Ectodermal cell (in vitro differentiated cells): ENCODE data around the gene SKI.

Experiments
- H3K27ac ChIP-seq: 2 replicates; pipeline ENCODE4 v1.7.0; 2013; ENCODE audit warnings: mild to moderate bottlenecking, low read depth, low read length; ENCODE audit not compliant: insufficient read depth, poor library complexity, severe bottlenecking
- H3K27me3 ChIP-seq: 2 replicates; pipeline ENCODE4 v1.7.0; 2013; ENCODE audit warnings: mild to moderate bottlenecking, low read length; ENCODE audit not compliant: insufficient read depth, control insufficient read depth, poor library complexity, severe bottlenecking
- H3K36me3 ChIP-seq: one replicate; pipeline ENCODE4 v1.7.0; 2013; ENCODE audit warnings: low read length; ENCODE audit not compliant: control insufficient read depth, insufficient read depth
- H3K4me1 ChIP-seq: one replicate; pipeline ENCODE4 v1.7.0; 2013; ENCODE audit warnings: low read length; ENCODE audit not compliant: control insufficient read depth, insufficient read depth
- H3K4me3 ChIP-seq: 2 replicates; pipeline ENCODE4 v1.7.0; 2013; ENCODE audit warnings: low read depth, low read length, control low read depth; ENCODE audit not compliant: insufficient read depth
- H3K9me3 ChIP-seq: 2 replicates; pipeline ENCODE4 v1.7.0; 2013; ENCODE audit warnings: mild to moderate bottlenecking, low read length, moderate library complexity; ENCODE audit not compliant: control insufficient read depth
- WGBS, 2 experiments: methylation state at CpG; one replicate each; pipeline ENCODE4 v1.1.7; 2013; ENCODE audit warnings: missing lambda C conversion rate in 2 of 2; 5-methylcytosine and 5-hydroxymethylcytosine counted together

SKI gene

DNA sequence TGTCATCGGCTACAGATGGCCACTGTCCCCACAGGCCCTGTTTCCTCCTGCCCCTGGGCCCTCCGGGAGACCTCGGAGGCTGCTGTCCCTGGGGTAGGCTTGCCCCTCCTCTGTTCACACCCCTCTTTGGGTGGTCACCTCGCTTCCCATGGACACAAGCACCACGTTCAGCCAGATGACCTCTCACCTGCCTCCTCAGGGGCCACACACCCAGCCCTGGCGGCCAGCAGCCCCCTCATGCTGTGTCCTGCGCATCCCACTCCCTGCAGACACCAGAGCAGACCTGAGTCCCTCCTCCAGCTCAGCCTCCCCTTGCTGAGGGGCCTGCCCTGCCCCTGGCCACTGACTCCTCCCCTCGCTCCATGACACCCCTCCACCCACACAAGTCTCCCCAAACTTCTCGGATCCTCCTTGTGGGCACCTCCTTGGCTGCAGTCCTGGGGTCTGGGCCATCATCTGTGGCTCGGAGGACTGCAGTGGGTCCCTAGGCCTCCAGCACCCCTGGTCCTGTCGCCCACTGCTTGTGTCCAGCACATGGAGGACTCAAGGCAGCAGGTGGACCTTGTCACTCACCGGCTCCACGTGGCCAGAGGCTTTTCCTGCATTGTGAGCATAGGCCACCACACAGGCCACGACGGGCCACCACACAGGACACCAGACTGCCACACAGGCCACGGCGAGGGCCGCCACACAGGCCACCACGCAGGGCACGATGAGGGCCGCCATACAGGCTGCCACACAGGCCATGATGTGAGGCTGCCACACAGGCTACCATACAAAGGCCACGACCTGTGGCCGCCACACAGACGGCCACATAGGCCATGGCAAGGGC is 112.2 kb downstream of the SKI start:
- Histone ChIP-seq H3K36me3 (no peaks in the 10 kb centered on the region), H3K9me3 (no peaks in the 10 kb centered on the region), H3K27ac (no peak overlapping the region), H3K4me3 (no peak overlapping the region), H3K4me1 (peaks cover 5% of the 10 kb centered on the region), H3K27me3 (no peaks in the 10 kb centered on the region)
- 85 to 87% methylated on average over 24 of the region's 24 CpGs for WGBS, 2 experiments

DNA sequence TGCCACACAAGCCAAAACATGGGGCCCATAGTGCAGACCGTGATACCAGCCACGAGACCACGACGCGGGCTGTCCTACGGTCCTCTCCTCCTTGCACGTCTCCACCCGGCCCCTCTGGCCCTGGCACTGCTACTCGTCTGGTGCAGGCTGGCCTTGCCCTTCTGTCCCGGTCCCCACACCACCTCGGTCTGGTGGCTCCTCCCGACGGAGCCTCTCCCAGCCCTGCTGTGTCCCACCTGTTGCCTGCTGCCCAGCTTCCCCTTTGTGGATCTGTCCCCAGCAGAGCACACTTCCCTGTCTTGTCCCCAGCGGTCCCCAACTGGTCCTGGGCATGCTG is 112.8 kb downstream of the SKI start:
- WGBS, 2 experiments = 95 to 96% methylated on average over 14 of the region's 14 CpGs
- Histone ChIP-seq H3K9me3 (no peaks in the 10 kb centered on the region), H3K36me3 (no peaks in the 10 kb centered on the region), H3K4me3 (no peak overlapping the region), H3K27me3 (no peaks in the 10 kb centered on the region), H3K27ac (no peak overlapping the region), H3K4me1 (peaks cover 5% of the 10 kb centered on the region)

DNA sequence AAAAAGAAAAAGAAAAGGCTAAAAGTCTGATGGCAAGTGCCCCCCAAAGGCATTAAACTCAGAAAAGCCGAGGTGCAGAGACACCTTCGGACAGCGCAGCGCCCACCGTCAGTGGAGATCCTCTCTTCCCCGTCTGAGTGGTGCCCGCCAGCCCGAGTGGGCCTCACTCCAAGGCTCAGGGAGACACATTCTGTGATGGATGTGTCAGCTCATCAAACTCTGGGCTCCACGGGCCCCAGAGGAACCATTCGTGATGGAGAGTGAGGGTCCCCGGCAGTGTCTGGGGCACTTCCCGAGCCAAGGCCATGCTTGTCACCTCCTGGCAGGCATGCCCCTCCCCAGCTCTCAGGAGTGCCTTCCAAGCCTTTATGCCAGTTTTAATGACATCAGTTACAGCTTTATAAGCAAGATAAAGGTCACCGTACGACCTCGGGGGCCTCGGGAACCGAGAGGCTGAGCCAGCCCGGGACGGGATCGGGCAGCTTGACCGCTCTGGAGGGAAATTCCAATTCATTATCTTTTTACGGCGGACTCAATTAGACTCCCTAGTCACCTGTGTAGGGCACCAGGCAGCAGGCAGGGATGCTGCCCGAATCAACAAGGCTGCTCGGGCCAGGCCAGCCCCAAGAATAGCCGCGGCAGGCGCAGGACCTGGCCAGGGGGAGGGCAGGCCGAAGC is 113.7 kb downstream of the SKI start:
- H3K9me3 ChIP-seq = no peaks in the 10 kb centered on the region
- no peak overlapping the region for H3K4me3 ChIP-seq
- H3K27ac ChIP-seq = no peak overlapping the region
- no peaks in the 10 kb centered on the region for H3K36me3 ChIP-seq
- peaks cover 5% of the 10 kb centered on the region for H3K4me1 ChIP-seq
- H3K27me3 ChIP-seq = no peaks in the 10 kb centered on the region
- WGBS, 2 experiments = 94 to 95% methylated on average over 29 of the region's 29 CpGs

DNA sequence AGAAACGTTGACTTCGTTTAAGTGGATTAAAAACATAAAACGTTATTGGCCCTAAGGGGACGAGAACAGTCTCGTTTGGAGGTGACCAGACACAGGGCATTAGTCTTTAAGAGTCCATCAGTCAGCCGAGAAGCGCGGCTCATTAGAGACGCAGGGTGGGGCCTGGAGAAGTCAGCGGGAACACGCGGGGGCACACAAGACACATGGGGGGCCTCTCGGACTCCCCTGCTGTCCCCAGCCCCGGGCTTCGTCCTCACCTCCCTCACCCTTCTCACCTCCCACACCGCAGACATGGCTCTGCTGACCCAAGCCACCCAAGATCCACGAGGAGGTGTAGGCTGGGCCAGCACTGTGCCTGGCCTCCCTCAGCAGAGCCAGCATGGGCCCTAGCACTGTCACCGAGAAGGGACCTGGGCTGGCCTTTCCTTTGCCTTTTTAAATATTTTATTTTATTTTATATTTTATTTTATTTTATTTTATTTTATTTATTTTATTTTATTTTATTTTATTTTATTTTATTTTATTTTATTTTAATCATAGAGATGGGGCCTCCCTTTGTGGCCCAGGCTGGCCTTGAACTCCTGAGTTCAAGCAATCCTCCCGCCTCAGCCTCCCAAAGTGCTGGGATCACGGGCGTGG is 114.4 kb downstream of the SKI start:
- Histone ChIP-seq H3K36me3 (no peaks in the 10 kb centered on the region), H3K9me3 (no peaks in the 10 kb centered on the region), H3K27ac (no peak overlapping the region), H3K27me3 (no peaks in the 10 kb centered on the region), H3K4me1 (peaks cover 5% of the 10 kb centered on the region), H3K4me3 (no peak overlapping the region)
- 92 to 93% methylated on average over 20 to 21 of the region's 21 CpGs for WGBS, 2 experiments

DNA sequence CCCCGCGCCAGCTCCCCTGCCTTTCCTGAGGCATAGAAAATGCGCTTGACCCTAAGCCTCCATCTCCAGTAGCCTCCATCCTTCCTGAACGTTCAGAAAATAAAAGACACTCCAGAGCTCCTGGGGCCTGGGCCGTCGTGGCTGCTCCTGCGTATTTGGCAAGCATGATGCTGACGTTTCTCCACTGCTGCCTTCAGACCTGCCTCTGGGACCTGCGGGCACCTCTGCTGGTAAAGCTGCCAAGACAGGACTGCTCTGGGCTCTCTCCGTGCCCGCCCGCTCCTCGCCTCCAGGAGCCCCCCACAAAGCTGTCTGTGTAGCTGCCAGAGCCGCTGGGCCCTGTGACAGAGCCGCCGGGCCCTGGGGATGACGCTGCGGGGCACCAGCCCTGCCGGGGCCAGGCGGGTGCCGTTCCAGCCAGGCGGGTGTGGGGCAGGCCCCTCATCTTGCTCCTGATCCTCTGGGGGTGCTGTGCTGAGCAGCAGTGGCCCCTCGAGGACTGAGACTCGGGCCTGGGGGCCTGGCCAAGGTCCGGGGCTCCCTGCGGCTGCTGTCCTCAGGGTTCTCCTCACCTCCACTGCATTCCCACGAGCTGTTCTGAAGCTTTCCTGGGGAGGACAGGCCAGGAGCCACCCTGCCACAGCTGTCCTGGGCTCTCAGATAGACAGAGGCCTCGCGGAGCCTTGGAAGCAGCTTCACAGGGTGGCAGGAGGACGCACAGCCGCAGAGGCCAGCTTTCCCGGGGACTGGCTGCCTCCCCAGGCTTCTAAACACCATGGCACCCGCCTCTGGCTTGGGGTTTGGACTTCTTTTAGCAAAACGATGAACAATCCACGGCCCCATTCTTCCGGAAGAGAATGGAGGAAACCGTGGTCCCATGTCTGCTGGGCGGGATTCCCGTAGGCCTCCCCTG is 115.2 kb downstream of the SKI start:
- WGBS, 2 experiments = 91% methylated on average over 39 of the region's 39 CpGs
- Histone ChIP-seq H3K4me1 (peaks cover 1% of the 10 kb centered on the region), H3K27ac (no peak overlapping the region)

DNA sequence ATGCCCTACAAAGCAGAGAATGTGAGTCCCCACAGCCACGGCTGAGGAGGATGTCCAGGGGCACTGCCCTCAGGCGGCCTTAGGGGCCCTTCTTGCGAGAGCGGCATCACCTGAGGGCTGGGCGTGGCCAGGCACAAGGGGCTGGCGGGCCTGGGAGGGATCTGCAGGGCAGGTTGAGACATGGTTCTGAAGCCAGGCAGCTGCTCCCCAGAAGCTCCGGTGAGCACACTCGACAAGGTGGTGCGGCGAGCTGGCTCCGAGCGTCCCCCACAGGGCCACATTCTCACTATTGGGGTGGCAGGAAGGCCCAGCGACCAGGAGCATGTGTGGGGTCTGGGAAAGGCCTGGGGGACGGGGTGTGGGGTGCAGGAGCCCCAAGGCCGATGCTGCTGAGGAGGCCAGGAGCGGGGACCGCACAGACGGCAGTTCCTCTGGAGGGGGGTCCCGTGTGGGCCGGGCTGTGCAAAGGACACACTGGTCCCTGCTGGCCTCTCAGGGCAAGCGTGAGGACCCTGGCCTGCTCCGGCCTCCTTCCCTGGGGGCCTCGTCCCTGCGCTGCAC is 116.1 kb downstream of the SKI start:
- Histone ChIP-seq H3K9me3 (no peaks in the 10 kb centered on the region), H3K4me3 (no peak overlapping the region), H3K27me3 (no peaks in the 10 kb centered on the region), H3K27ac (no peak overlapping the region), H3K36me3 (no peaks in the 10 kb centered on the region), H3K4me1 (peaks cover 10% of the 10 kb centered on the region)
- WGBS, 2 experiments = 92 to 94% methylated on average over 24 of the region's 24 CpGs

More for the DNA sequence above, 115.2 kb downstream of the SKI start:
- no peak overlapping the region for H3K4me3 ChIP-seq
- no peaks in the 10 kb centered on the region for H3K27me3 ChIP-seq
- H3K36me3 ChIP-seq = no peaks in the 10 kb centered on the region
- no peaks in the 10 kb centered on the region for H3K9me3 ChIP-seq

DNA sequence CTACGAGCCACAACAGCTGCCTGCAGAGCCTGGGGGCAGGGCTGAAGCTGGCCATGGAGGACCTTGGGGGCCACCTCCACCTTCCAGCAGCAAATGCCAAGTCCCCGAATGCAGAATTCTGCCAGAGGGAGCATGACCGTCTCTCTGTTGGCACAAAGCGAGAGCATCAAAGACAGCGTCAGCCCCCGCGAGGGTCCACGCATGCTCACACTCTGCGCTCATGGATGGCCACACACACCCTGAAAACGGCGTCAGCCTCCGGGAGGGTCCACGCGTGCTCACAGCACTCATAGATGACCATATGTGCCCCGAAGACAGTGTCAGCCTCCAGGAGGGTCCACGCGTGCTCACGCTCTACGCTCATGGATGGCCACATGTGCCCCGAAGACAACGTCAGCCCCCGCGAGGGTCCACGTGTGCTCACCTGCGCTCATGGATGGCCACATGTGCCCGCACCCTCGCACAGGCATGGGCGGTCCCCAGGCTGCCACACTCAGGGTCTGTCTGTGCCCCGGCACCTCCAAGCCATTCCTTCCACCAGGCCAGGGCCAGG is 116.7 kb downstream of the SKI start:
- Histone ChIP-seq H3K36me3 (no peaks in the 10 kb centered on the region), H3K4me3 (no peak overlapping the region), H3K27ac (no peak overlapping the region), H3K9me3 (no peaks in the 10 kb centered on the region), H3K4me1 (peaks cover 17% of the 10 kb centered on the region), H3K27me3 (no peaks in the 10 kb centered on the region)
- 94 to 95% methylated on average over 29 of the region's 29 CpGs for WGBS, 2 experiments

DNA sequence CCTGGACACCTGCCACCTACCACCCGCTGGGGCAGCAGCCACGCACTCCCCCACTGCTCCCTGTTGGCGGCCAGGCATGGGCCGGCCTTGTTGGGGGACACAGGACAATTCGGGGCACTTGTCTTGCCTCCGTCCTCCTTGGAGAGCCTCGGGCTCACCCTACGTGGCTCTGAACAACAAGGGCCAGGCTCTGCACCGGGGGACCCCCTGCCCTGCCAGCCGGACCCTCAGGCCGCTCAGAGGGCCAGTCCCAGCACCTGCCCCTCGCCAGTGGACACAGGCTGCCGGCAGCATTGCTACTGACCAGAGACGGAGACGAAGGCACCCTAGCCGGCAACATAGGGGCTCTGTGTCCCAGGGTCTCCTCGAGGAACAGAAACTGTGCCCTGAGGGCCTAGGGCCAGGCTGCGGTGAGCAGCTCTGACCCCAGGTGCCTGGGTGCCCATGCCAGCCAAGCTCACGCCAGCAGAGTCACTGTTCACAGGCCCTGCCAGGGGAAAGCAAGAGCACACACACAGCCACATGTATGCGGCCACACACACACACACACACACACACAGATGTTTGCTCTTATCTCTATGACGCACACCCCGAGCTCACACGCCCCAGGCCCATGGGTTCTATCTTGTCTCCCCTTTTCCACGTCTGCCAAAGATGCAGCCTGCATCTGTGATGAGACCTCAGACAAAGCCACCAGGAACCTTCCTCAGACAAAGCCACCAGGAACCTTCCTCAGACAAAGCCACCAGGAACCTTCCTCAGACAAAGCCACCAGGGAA is 117.4 kb downstream of the SKI start:
- no peaks in the 10 kb centered on the region for H3K27me3 ChIP-seq
- no peak overlapping the region for H3K27ac ChIP-seq
- peaks cover 18% of the 10 kb centered on the region for H3K4me1 ChIP-seq
- H3K36me3 ChIP-seq = no peaks in the 10 kb centered on the region
- WGBS, 2 experiments = 94 to 95% methylated on average over 24 of the region's 24 CpGs
- no peaks in the 10 kb centered on the region for H3K9me3 ChIP-seq
- no peak overlapping the region for H3K4me3 ChIP-seq
